Activated naive CD8-positive, alpha-beta T cell treated with anti-CD3 and anti-CD28 coated beads, Interleukin-2, amount 50 U/mL, for 24 hours (primary cell): ENCODE data around the gene SALL4.
A peak's percentile ranks its signal among the peaks of the same experiment; 100 is the strongest.

Source experiments
- ATAC-seq: fragments of 150-1000 bp; cut with Tn5 transposase; one replicate; pipeline ENCODE4 v1.10.0; 2021
- DNase-seq: peaks from one replicate; pipeline ENCODE4 v3.0.0; 2021
- H3K27ac Mint-ChIP-seq: one replicate; pipeline ENCODE4 v1.8.0; 2021; ENCODE audit warnings: mild to moderate bottlenecking, mixed read lengths
- H3K27me3 Mint-ChIP-seq: one replicate; pipeline ENCODE4 v1.8.0; 2021; ENCODE audit warnings: mixed read lengths
- H3K36me3 Mint-ChIP-seq: one replicate; pipeline ENCODE4 v1.8.0; 2021; ENCODE audit warnings: low read depth, mixed read lengths
- H3K4me1 Mint-ChIP-seq: one replicate; pipeline ENCODE4 v1.8.0; 2021; ENCODE audit warnings: mixed read lengths
- H3K4me3 Mint-ChIP-seq: one replicate; pipeline ENCODE4 v1.8.0; 2021; ENCODE audit warnings: mild to moderate bottlenecking, moderate library complexity, mixed read lengths
- H3K9me3 Mint-ChIP-seq: one replicate; pipeline ENCODE4 v1.8.0; 2021; ENCODE audit warnings: mixed read lengths

The SALL4 gene

GRCh38 chr20:51811514-51812128, 9.3 kb upstream of the SALL4 start:
- no peak for DNase-seq
- Mint-ChIP-seq H3K36me3 (no peaks in the 10 kb centered on the region), H3K4me1 (no peaks in the 10 kb centered on the region), H3K27me3 (peaks cover 10% of the 10 kb centered on the region), H3K4me3 (no peak overlapping the region), H3K27ac (no peak overlapping the region), H3K9me3 (no peaks in the 10 kb centered on the region)
- ATAC-seq: no peak

GRCh38 chr20:51811042-51811355, 8.7 kb upstream of the SALL4 start:
- Mint-ChIP-seq H3K27ac (no peak overlapping the region), H3K4me1 (no peaks in the 10 kb centered on the region), H3K9me3 (no peaks in the 10 kb centered on the region), H3K27me3 (peaks cover 10% of the 10 kb centered on the region), H3K36me3 (no peaks in the 10 kb centered on the region), H3K4me3 (no peak overlapping the region)
- no peak for ATAC-seq
- no peak for DNase-seq

DNA sequence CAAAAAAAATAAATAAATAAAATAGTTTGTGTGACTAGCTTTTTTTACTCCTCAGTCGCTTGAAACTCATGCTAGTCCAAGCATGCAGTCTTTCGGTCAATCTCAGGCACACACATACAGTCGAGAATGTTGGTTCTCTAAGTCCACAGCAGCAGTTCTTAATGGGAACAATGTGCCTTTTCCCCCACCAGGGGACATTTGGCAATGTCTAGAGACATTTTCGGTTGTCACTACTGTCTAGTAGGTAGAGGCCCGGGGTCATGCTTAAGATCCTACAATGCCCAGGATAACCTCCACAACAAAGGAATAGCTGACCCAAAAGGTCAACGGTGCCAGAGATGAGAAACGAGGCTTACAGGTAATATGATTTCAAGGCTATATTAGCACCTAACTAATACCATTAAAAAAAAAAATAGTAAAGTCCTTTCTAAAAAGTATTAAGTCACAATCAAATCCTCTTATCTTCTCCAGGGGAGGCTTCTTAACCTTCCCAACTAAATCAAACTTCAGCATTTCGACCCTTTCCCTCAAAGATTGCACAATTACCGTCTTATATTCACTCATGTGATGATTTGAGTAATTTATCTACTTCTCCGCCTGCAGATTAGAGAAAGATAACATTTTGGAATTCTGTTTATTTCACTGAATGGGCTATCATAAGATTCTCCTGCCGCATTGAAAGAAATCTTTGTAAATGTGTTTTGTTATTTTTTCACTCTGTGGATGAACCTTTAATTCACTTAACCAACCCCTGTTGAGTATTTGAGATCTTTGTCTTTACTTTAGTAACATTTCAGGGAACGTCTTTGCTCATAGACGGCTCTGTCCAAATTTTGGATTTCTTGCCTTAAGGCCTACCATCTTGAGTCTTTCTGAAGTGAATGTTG, 8.1 kb upstream of the SALL4 start:
- ATAC-seq (no peak), DNase-seq (no peak)
- H3K27me3 Mint-ChIP-seq: peaks cover 10% of the 10 kb centered on the region
- H3K27ac Mint-ChIP-seq: no peak overlapping the region
- no peaks in the 10 kb centered on the region for H3K9me3 Mint-ChIP-seq
- no peaks in the 10 kb centered on the region for H3K4me1 Mint-ChIP-seq
- no peak overlapping the region for H3K4me3 Mint-ChIP-seq
- H3K36me3 Mint-ChIP-seq: no peaks in the 10 kb centered on the region

GRCh38 chr20:51807720-51808250, 5.5 kb upstream of the SALL4 start:
- Mint-ChIP-seq H3K4me3 (no peak overlapping the region), H3K27me3 (peaks cover 18% of the 10 kb centered on the region), H3K4me1 (no peaks in the 10 kb centered on the region), H3K9me3 (no peaks in the 10 kb centered on the region), H3K36me3 (no peaks in the 10 kb centered on the region), H3K27ac (no peak overlapping the region)
- no peak for ATAC-seq
- no peak for DNase-seq

- no peak overlapping the region for H3K4me3 Mint-ChIP-seq
- ATAC-seq (no peak), DNase-seq (no peak)
- H3K9me3 Mint-ChIP-seq: no peaks in the 10 kb centered on the region
- peaks cover 10% of the 10 kb centered on the region for H3K4me1 Mint-ChIP-seq
- H3K36me3 Mint-ChIP-seq: no peaks in the 10 kb centered on the region
- H3K27ac Mint-ChIP-seq: no peak overlapping the region
- H3K27me3 Mint-ChIP-seq: peaks cover 37% of the 10 kb centered on the region
Observed at GRCh38 chr20:51804754-51805153, 2.4 kb upstream of the SALL4 start.

DNA sequence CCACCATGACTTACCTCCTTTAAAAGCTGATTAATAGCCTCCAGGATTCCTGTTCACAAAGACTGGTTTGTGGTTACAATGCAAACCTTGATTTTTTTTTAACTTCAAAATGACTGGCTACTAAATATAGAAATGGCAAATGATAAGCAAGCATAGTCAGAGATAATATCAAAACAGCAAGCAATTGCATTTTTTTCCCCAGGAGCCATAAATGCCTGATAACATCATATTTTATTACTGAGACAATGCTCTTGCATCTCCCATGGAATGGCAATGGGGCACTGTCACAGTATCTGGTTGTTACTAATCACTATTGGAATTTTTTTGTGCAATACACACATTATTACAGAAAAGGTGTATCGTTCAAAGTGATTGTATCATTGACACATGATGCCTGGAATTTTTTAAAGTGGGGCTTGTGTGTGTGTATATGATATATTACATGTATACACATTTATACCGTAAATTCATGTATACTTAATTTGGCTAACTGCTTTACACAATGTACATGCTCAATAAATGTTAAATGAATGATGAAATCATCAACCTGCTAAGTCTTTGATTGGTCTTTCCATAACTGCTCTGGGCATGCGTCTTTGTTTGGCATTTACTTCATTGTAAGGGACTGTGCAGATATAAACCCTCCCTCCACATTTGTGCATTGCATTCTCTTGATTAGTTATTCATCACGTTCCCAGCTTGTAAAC, 980 bp upstream of the SALL4 start:
- Mint-ChIP-seq H3K4me3 (no peak overlapping the region), H3K27me3 (peaks cover 51% of the 10 kb centered on the region), H3K4me1 (peaks cover 10% of the 10 kb centered on the region), H3K9me3 (no peaks in the 10 kb centered on the region), H3K36me3 (no peaks in the 10 kb centered on the region), H3K27ac (no peak overlapping the region)
- ATAC-seq: no peak
- no peak for DNase-seq

GRCh38 chr20:51801823-51802123, 548 bp downstream of the SALL4 start:
- H3K27me3 Mint-ChIP-seq: peaks cover 60% of the 10 kb centered on the region
- ATAC-seq: no peak
- no peaks in the 10 kb centered on the region for H3K9me3 Mint-ChIP-seq
- DNase-seq: no peak
- H3K27ac Mint-ChIP-seq: no peak overlapping the region
- no peak overlapping the region for H3K4me3 Mint-ChIP-seq
- peaks cover 10% of the 10 kb centered on the region for H3K4me1 Mint-ChIP-seq
- H3K36me3 Mint-ChIP-seq: no peaks in the 10 kb centered on the region

- Mint-ChIP-seq H3K4me3 (peak overlapping the region; percentile 73), H3K36me3 (no peaks in the 10 kb centered on the region), H3K4me1 (peaks cover 10% of the 10 kb centered on the region), H3K27me3 (peaks cover 59% of the 10 kb centered on the region), H3K9me3 (no peaks in the 10 kb centered on the region), H3K27ac (no peak overlapping the region)
- no peak for ATAC-seq
- DNase-seq: peak; percentile 17
Observed at GRCh38 chr20:51801122-51801822, 1.0 kb downstream of the SALL4 start.

DNA sequence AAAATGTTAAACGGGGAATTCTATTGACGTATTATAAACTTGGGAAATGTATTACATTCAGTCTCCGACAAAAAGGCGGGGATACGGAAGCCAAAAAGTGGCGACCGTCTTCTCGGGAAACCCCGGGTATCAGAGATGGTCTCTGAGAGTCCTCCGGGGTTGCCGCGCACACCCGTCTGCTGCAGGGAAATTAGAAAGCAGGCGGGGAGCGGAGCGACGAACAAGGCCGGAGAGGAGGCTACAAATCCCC, 1.5 kb downstream of the SALL4 start:
- Mint-ChIP-seq H3K9me3 (no peaks in the 10 kb centered on the region), H3K36me3 (no peaks in the 10 kb centered on the region), H3K27me3 (peaks cover 61% of the 10 kb centered on the region), H3K27ac (no peak overlapping the region), H3K4me3 (peak overlapping the region; percentile 73), H3K4me1 (peaks cover 10% of the 10 kb centered on the region)
- DNase-seq (no peak), ATAC-seq (no peak)

GRCh38 chr20:51800060-51800871, 2.1 kb downstream of the SALL4 start:
- ATAC-seq: peak; percentile 72

GRCh38 chr20:51799401-51799860, 2.9 kb downstream of the SALL4 start:
- no peak for DNase-seq
- Mint-ChIP-seq H3K4me1 (peaks cover 10% of the 10 kb centered on the region), H3K27me3 (peaks cover 57% of the 10 kb centered on the region)

More at GRCh38 chr20:51800060-51800871, 2.1 kb downstream of the SALL4 start:
- H3K4me1 Mint-ChIP-seq: peaks cover 10% of the 10 kb centered on the region
- H3K27ac Mint-ChIP-seq: no peak overlapping the region
- peak overlapping the region; percentile 73 for H3K4me3 Mint-ChIP-seq
- peak; percentile 83 for DNase-seq
- no peaks in the 10 kb centered on the region for H3K36me3 Mint-ChIP-seq
- H3K9me3 Mint-ChIP-seq: no peaks in the 10 kb centered on the region
- peaks cover 61% of the 10 kb centered on the region for H3K27me3 Mint-ChIP-seq

GRCh38 chr20:51797357-51798025, 4.8 kb downstream of the SALL4 start:
- Mint-ChIP-seq H3K9me3 (no peaks in the 10 kb centered on the region), H3K27me3 (peaks cover 47% of the 10 kb centered on the region), H3K36me3 (no peaks in the 10 kb centered on the region), H3K4me1 (peaks cover 10% of the 10 kb centered on the region), H3K27ac (no peak overlapping the region), H3K4me3 (no peak overlapping the region)
- DNase-seq: no peak
- ATAC-seq: no peak

More at GRCh38 chr20:51799401-51799860, 2.9 kb downstream of the SALL4 start:
- no peaks in the 10 kb centered on the region for H3K36me3 Mint-ChIP-seq
- H3K9me3 Mint-ChIP-seq: no peaks in the 10 kb centered on the region
- no peak overlapping the region for H3K4me3 Mint-ChIP-seq
- no peak overlapping the region for H3K27ac Mint-ChIP-seq
- ATAC-seq: no peak

GRCh38 chr20:51796340-51796739, 6.0 kb downstream of the SALL4 start:
- peaks cover 9% of the 10 kb centered on the region for H3K4me1 Mint-ChIP-seq
- H3K9me3 Mint-ChIP-seq: no peaks in the 10 kb centered on the region
- no peak overlapping the region for H3K4me3 Mint-ChIP-seq
- DNase-seq (no peak), ATAC-seq (no peak)
- H3K27me3 Mint-ChIP-seq: peaks cover 41% of the 10 kb centered on the region
- no peaks in the 10 kb centered on the region for H3K36me3 Mint-ChIP-seq
- no peak overlapping the region for H3K27ac Mint-ChIP-seq
